Measurements from ENCODE around the gene TMEM150A.
A peak's percentile ranks its signal among the peaks of the same experiment; 100 is the strongest.
"Not testable (repeated sequence)": the region's sequence is repeated elsewhere in the genome, so short reads cannot be mapped to it uniquely, and the experiment has no call there.

The TMEM150A gene

DNA sequence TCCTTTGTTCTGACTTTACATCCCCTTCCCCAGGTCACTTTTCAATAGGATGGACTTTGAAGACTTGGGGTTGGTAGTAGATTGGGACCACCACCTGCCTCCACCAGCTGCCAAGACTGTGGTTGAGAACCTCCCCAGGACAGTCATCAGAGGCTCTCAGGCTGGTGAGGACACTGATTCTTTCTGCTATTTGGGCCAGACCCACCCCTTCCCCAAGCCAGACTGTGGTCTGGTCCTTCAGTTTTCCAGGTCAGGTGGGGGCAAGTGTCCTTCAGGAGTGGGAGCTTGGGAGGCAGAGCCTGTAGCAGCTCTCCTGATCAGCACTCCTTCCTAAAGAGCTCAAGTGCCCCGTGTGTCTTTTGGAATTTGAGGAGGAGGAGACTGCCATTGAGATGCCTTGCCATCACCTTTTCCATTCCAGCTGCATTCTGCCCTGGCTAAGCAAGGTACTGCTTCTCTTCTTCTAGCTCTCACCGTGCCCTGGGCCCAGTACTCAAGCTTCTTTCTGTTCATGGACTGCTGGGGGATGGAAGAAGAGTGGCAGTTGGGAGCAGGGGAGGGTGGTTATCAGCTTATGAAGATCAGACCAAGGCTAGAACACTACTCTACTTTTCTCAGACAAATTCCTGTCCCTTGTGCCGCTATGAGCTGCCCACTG is 5.9 kb downstream of the TMEM150A start:
- TF ChIP-seq, protein P1, sequence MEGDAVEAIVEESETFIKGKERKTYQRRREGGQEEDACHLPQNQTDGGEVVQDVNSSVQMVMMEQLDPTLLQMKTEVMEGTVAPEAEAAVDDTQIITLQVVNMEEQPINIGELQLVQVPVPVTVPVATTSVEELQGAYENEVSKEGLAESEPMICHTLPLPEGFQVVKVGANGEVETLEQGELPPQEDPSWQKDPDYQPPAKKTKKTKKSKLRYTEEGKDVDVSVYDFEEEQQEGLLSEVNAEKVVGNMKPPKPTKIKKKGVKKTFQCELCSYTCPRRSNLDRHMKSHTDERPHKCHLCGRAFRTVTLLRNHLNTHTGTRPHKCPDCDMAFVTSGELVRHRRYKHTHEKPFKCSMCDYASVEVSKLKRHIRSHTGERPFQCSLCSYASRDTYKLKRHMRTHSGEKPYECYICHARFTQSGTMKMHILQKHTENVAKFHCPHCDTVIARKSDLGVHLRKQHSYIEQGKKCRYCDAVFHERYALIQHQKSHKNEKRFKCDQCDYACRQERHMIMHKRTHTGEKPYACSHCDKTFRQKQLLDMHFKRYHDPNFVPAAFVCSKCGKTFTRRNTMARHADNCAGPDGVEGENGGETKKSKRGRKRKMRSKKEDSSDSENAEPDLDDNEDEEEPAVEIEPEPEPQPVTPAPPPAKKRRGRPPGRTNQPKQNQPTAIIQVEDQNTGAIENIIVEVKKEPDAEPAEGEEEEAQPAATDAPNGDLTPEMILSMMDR (IDR thresholded peaks at IDR 0.05; ENCODE audit: low read depth, low read length): no peak
- H3K4me3 ChIP-seq (ENCODE audit: low read depth, low read length): peak overlapping the region; percentile 90

DNA sequence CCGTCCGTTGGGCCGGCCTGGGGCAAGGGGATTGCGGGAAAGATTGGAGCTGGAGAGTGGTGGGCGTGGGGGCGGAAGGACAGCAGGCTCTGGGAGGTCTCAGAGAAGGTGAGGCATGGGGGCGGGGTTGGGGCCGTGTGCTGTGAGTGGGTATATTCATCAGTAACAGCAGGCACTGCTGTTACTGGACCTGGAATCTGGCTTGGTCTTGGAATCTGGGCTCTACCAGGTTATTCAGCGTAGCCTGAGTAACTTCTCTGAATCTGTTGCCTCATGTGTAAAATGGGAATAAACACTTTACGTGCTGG is 6.5 kb downstream of the TMEM150A start:
- TF ChIP-seq, protein P1 (IDR thresholded peaks at IDR 0.05; ENCODE audit: low read depth, low read length): no peak
- H3K4me3 ChIP-seq (ENCODE audit: low read depth, low read length): peak overlapping the region; percentile 90

DNA sequence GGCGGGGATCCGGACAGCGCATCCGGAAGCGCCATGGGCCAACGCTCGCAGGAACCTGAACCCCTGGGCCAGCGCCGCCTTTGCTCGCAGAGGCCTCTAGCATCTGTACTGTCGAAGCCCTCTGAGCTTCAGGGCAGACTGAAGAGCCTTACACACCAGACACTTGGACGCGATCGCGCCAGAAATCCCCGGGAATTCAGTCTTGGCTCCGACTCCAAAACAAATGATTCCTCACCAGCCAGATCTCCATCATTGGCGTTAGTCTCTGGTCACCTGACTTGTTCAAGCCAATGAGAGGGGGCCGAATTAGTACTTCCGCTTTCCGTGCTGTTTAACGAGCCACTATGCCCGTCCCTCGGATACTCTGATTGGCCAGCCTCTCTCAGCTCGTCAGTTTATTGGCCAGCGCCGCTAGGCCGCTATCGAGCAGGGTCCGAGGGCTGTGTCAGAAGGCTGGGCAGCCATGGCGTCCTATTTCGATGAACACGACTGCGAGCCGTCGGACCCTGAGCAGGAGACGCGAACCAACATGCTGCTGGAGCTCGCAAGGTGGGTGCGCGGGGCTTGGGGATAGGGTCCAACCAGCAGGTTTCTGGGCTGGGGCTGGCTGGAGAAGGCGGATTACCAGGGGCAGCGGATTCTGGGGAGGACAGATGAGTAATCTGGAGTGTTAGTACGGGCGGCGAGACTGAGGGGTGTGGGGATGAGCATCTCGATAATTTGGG is 7.0 kb downstream of the TMEM150A start, which contains the start of gene RNF181:
TSS of gene RNF181 (plus strand) at position 445 of the 725 bp plus-strand sequence. CDS start at position 464, 19 bp downstream.
- H3K4me3 ChIP-seq (ENCODE audit: low read depth, low read length): peak within 1 kb of the TSS; percentile 90
- TF ChIP-seq, protein P1 (IDR thresholded peaks at IDR 0.05; ENCODE audit: low read depth, low read length): no peak

DNA sequence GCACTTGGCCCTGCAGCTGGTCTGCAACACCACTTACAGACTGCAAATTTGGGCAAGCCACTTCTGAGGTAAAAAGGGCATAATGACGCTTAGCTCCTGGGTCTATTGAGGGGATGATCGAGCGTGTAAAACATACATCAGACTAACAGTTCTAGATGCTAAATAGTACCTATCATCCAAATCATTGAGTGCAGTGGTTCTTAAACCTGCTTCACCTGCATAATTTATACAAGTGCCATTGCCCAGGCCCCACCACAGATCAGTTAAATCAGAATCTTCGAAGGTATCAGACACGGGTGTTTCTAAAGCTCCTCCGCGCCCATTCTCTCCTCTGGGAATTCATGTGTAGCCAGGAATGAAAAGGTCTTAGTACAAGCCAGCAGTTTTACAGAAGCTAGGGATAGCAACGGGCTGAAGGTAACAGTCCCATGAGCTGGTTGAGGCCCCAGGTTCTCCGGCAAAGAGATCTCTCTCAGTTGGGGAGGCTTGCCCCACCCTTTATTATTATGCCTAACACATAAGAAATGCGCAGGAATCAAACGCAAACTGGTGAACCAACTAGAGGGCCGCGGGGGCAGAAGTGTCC is 7.7 kb downstream of the TMEM150A start:
- H3K4me3 ChIP-seq (ENCODE audit: low read depth, low read length): peak overlapping the region; percentile 90
- TF ChIP-seq, protein P1 (IDR thresholded peaks at IDR 0.05; ENCODE audit: low read depth, low read length): no peak

DNA sequence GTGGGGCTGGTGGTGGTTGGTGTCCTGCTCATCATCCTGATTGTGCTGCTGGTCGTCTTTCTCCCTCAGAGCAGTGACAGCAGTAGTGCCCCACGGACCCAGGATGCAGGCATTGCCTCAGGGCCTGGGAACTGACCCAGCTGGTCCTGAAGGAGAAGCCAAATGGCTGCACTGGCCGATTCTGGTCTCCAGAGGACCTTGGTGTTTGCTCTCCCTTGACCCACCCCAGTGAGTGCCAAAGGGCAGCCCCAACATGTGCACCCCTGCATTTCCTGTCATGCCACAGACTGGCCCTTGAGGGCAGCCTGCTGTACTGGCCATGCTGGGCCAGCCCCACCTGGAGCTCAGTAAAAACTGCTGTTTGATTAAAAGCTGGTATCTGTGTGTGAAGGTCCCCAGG is 9.5 kb downstream of the TMEM150A start:
- TF ChIP-seq, protein P1 (IDR thresholded peaks at IDR 0.05; ENCODE audit: low read depth, low read length): no peak
- H3K4me3 ChIP-seq (ENCODE audit: low read depth, low read length): no peak overlapping the region

DNA sequence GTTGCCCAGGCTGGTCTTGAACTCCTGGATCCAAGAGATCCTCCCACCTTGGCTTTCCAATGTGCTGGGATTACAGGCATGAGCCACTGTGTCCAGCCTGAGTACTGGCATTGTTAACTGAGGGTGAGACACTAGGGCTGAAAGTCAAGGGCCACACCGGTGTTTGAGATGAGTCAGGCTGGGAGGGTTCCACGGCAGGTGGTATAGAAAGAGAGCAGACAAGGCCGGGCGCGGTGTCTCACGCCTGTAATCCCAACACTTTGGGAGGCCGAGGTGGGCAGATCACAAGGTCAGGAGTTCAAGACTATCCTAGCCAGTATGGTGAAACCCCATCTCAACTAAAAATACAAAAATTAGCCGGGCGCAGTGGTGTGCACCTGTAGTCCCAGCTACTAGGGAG is 10.2 kb downstream of the TMEM150A start:
- not testable (repeated sequence) for H3K4me3 ChIP-seq (ENCODE audit: low read depth, low read length)

DNA sequence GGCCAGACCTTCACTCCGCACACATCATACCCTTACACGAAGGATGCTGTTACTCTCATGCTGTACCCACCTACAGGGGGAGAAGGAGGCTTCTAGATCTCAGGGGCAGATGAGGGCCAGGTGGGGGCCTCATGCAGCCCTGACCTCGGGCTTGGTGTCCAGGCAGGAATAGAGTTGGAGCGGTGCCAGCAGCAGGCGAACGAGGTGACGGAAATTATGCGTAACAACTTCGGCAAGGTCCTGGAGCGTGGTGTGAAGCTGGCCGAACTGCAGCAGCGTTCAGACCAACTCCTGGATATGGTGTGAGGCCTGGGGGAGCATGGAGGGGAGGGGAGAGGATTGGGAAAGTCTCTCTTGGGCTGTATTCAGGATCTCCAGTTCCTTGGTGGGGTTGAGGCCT is 10.9 kb downstream of the TMEM150A start:
- no peak overlapping the region for H3K4me3 ChIP-seq (ENCODE audit: low read depth, low read length)
- TF ChIP-seq, protein P1 (IDR thresholded peaks at IDR 0.05; ENCODE audit: low read depth, low read length): no peak
